ENCODE data around the gene EPG5.

GRCh38 chr18:45997700-45998151 lies 30.6 kb upstream of the EPG5 start:
- TF ChIP-seq, protein P1, sequence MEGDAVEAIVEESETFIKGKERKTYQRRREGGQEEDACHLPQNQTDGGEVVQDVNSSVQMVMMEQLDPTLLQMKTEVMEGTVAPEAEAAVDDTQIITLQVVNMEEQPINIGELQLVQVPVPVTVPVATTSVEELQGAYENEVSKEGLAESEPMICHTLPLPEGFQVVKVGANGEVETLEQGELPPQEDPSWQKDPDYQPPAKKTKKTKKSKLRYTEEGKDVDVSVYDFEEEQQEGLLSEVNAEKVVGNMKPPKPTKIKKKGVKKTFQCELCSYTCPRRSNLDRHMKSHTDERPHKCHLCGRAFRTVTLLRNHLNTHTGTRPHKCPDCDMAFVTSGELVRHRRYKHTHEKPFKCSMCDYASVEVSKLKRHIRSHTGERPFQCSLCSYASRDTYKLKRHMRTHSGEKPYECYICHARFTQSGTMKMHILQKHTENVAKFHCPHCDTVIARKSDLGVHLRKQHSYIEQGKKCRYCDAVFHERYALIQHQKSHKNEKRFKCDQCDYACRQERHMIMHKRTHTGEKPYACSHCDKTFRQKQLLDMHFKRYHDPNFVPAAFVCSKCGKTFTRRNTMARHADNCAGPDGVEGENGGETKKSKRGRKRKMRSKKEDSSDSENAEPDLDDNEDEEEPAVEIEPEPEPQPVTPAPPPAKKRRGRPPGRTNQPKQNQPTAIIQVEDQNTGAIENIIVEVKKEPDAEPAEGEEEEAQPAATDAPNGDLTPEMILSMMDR (IDR thresholded peaks at IDR 0.05), result no peak
- no peak for TF ChIP-seq POLR2AphosphoS5 (IDR thresholded peaks at IDR 0.05; ENCODE audit: low read depth, low read length)

Measured in Panc1 (cell line).